Muscle layer of colon (tissue), 2 donors: ENCODE data around the gene CEACAM7.

Experiments
- H3K27ac ChIP-seq: one replicate; pipeline ENCODE4 v1.7.0; 2013; ENCODE audit warnings: low read depth, mild to moderate bottlenecking, low read length, moderate library complexity
- H3K27me3 ChIP-seq, 2 donors: one replicate each; pipeline ENCODE4 v1.7.0; 2013; ENCODE audit warnings: low read length in 2 of 2, mild to moderate bottlenecking in 2 of 2; ENCODE audit not compliant: insufficient read depth in 2 of 2, control insufficient read depth in 1 of 2
- H3K36me3 ChIP-seq: one replicate; pipeline ENCODE4 v1.7.0; 2013; ENCODE audit warnings: mild to moderate bottlenecking, low read length; ENCODE audit not compliant: insufficient read depth
- H3K4me1 ChIP-seq: one replicate; pipeline ENCODE4 v1.7.0; 2013; ENCODE audit warnings: mild to moderate bottlenecking, low read length; ENCODE audit not compliant: insufficient read depth
- H3K4me3 ChIP-seq, 2 donors: one replicate each; pipeline ENCODE4 v1.7.0; 2013; ENCODE audit warnings: low read length in 2 of 2, low read depth in 1 of 2, mild to moderate bottlenecking in 1 of 2, moderate library complexity in 1 of 2
- H3K9ac ChIP-seq: one replicate; pipeline ENCODE4 v1.7.0; 2013; ENCODE audit warnings: low read length
- H3K9me3 ChIP-seq: one replicate; pipeline ENCODE4 v1.7.0; 2013; ENCODE audit warnings: mild to moderate bottlenecking, low read length
- donor health status: abdominal sarcoma.
- donor health status: Adenocarcinoma of cecum.

Gene CEACAM7

DNA sequence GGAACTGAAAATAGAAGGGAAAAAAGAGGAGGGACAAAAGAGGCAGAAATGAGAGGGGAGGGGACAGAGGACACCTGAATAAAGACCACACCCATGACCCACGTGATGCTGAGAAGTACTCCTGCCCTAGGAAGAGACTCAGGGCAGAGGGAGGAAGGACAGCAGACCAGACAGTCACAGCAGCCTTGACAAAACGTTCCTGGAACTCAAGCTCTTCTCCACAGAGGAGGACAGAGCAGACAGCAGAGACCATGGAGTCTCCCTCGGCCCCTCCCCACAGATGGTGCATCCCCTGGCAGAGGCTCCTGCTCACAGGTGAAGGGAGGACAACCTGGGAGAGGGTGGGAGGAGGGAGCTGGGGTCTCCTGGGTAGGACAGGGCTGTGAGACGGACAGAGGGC lies 20.4 kb upstream of the CEACAM7 start, which contains the start of gene CEACAM5:
Gene CEACAM5, plus strand, starts transcription at position 146 of the 400 bp plus-strand sequence. Its CDS starts 106 bp downstream, at position 252.
- no peak within 1 kb of the TSS for H3K27ac ChIP-seq
- no peaks in the 10 kb centered on the region for H3K4me1 ChIP-seq
- H3K4me3 ChIP-seq, result no peak within 1 kb of the TSS
- no peak within 1 kb of the TSS for H3K9ac ChIP-seq
- H3K9me3 ChIP-seq, result no peaks in the 10 kb centered on the region
- H3K36me3 ChIP-seq, result no peaks in the 10 kb centered on the region
- peaks cover 0 to 26% of the 10 kb centered on the region in 2 donors for H3K27me3 ChIP-seq

DNA sequence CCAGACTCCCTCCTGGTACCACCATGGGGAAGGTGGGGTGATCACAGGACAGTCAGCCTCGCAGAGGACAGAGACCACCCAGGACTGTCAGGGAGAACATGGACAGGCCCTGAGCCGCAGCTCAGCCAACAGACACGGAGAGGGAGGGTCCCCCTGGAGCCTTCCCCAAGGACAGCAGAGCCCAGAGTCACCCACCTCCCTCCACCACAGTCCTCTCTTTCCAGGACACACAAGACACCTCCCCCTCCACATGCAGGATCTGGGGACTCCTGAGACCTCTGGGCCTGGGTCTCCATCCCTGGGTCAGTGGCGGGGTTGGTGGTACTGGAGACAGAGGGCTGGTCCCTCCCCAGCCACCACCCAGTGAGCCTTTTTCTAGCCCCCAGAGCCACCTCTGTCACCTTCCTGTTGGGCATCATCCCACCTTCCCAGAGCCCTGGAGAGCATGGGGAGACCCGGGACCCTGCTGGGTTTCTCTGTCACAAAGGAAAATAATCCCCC lies 19.9 kb upstream of the CEACAM7 start:
- Histone ChIP-seq H3K9ac (no peak overlapping the region), H3K4me3 (no peak overlapping the region), H3K9me3 (no peaks in the 10 kb centered on the region), H3K27ac (no peak overlapping the region), H3K27me3 (peaks cover 0 to 26% of the 10 kb centered on the region in 2 donors), H3K36me3 (no peaks in the 10 kb centered on the region), H3K4me1 (no peaks in the 10 kb centered on the region)

DNA sequence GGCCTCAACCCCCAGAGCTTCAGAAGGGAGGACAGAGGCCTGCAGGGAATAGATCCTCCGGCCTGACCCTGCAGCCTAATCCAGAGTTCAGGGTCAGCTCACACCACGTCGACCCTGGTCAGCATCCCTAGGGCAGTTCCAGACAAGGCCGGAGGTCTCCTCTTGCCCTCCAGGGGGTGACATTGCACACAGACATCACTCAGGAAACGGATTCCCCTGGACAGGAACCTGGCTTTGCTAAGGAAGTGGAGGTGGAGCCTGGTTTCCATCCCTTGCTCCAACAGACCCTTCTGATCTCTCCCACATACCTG lies 19.4 kb upstream of the CEACAM7 start:
- H3K27me3 ChIP-seq, result peaks cover 0 to 26% of the 10 kb centered on the region in 2 donors
- H3K36me3 ChIP-seq, result no peaks in the 10 kb centered on the region
- no peaks in the 10 kb centered on the region for H3K4me1 ChIP-seq
- H3K9me3 ChIP-seq, result no peaks in the 10 kb centered on the region
- no peak overlapping the region for H3K27ac ChIP-seq
- no peak overlapping the region for H3K4me3 ChIP-seq
- no peak overlapping the region for H3K9ac ChIP-seq

DNA sequence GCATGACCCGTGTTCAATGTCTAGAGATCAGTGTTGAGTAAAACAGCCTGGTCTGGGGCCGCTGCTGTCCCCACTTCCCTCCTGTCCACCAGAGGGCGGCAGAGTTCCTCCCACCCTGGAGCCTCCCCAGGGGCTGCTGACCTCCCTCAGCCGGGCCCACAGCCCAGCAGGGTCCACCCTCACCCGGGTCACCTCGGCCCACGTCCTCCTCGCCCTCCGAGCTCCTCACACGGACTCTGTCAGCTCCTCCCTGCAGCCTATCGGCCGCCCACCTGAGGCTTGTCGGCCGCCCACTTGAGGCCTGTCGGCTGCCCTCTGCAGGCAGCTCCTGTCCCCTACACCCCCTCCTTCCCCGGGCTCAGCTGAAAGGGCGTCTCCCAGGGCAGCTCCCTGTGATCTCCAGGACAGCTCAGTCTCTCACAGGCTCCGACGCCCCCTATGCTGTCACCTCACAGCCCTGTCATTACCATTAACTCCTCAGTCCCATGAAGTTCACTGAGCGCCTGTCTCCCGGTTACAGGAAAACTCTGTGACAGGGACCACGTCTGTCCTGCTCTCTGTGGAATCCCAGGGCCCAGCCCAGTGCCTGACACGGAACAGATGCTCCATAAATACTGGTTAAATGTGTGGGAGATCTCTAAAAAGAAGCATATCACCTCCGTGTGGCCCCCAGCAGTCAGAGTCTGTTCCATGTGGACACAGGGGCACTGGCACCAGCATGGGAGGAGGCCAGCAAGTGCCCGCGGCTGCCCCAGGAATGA lies 18.9 kb upstream of the CEACAM7 start:
- Histone ChIP-seq H3K9me3 (no peaks in the 10 kb centered on the region), H3K9ac (no peak overlapping the region), H3K27ac (no peak overlapping the region), H3K36me3 (no peaks in the 10 kb centered on the region), H3K4me3 (no peak overlapping the region), H3K4me1 (no peaks in the 10 kb centered on the region), H3K27me3 (peaks cover 0 to 26% of the 10 kb centered on the region in 2 donors)

DNA sequence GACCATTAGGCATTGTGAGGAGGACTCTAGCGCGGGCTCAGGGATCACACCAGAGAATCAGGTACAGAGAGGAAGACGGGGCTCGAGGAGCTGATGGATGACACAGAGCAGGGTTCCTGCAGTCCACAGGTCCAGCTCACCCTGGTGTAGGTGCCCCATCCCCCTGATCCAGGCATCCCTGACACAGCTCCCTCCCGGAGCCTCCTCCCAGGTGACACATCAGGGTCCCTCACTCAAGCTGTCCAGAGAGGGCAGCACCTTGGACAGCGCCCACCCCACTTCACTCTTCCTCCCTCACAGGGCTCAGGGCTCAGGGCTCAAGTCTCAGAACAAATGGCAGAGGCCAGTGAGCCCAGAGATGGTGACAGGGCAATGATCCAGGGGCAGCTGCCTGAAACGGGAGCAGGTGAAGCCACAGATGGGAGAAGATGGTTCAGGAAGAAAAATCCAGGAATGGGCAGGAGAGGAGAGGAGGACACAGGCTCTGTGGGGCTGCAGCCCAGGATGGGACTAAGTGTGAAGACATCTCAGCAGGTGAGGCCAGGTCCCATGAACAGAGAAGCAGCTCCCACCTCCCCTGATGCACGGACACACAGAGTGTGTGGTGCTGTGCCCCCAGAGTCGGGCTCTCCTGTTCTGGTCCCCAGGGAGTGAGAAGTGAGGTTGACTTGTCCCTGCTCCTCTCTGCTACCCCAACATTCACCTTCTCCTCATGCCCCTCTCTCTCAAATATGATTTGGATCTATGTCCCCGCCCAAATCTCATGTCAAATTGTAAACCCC lies 17.5 kb upstream of the CEACAM7 start:
- H3K4me1 ChIP-seq, result no peaks in the 10 kb centered on the region
- H3K36me3 ChIP-seq, result no peaks in the 10 kb centered on the region
- H3K27me3 ChIP-seq, result peaks cover 0 to 31% of the 10 kb centered on the region in 2 donors
- H3K4me3 ChIP-seq, result no peak overlapping the region
- no peak overlapping the region for H3K27ac ChIP-seq
- H3K9ac ChIP-seq, result no peak overlapping the region
- no peaks in the 10 kb centered on the region for H3K9me3 ChIP-seq

DNA sequence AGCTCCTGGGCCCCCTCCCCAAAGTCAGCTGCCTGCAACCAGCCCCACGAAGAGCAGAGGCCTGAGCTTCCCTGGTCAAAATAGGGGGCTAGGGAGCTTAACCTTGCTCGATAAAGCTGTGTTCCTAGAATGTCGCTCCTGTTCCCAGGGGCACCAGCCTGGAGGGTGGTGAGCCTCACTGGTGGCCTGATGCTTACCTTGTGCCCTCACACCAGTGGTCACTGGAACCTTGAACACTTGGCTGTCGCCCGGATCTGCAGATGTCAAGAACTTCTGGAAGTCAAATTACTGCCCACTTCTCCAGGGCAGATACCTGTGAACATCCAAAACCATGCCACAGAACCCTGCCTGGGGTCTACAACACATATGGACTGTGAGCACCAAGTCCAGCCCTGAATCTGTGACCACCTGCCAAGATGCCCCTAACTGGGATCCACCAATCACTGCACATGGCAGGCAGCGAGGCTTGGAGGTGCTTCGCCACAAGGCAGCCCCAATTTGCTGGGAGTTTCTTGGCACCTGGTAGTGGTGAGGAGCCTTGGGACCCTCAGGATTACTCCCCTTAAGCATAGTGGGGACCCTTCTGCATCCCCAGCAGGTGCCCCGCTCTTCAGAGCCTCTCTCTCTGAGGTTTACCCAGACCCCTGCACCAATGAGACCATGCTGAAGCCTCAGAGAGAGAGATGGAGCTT lies 15.7 kb upstream of the CEACAM7 start:
- no peak overlapping the region for H3K9ac ChIP-seq
- H3K27ac ChIP-seq, result no peak overlapping the region
- H3K9me3 ChIP-seq, result no peaks in the 10 kb centered on the region
- H3K4me1 ChIP-seq, result no peaks in the 10 kb centered on the region
- H3K27me3 ChIP-seq, result peaks cover 0 to 31% of the 10 kb centered on the region in 2 donors
- H3K36me3 ChIP-seq, result no peaks in the 10 kb centered on the region
- no peak overlapping the region for H3K4me3 ChIP-seq

DNA sequence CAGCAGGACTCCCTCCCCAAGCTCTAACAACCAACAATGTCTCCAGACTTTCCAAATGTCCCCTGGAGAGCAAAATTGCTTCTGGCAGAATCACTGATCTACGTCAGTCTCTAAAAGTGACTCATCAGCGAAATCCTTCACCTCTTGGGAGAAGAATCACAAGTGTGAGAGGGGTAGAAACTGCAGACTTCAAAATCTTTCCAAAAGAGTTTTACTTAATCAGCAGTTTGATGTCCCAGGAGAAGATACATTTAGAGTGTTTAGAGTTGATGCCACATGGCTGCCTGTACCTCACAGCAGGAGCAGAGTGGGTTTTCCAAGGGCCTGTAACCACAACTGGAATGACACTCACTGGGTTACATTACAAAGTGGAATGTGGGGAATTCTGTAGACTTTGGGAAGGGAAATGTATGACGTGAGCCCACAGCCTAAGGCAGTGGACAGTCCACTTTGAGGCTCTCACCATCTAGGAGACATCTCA lies 14.1 kb upstream of the CEACAM7 start:
- H3K27ac ChIP-seq, result no peak overlapping the region

DNA sequence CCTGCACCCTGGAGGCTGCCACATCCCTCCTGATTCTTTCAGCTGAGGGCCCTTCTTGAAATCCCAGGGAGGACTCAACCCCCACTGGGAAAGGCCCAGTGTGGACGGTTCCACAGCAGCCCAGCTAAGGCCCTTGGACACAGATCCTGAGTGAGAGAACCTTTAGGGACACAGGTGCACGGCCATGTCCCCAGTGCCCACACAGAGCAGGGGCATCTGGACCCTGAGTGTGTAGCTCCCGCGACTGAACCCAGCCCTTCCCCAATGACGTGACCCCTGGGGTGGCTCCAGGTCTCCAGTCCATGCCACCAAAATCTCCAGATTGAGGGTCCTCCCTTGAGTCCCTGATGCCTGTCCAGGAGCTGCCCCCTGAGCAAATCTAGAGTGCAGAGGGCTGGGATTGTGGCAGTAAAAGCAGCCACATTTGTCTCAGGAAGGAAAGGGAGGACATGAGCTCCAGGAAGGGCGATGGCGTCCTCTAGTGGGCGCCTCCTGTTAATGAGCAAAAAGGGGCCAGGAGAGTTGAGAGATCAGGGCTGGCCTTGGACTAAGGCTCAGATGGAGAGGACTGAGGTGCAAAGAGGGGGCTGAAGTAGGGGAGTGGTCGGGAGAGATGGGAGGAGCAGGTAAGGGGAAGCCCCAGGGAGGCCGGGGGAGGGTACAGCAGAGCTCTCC lies 13.5 kb upstream of the CEACAM7 start:
- H3K9ac ChIP-seq, result no peak overlapping the region
- no peaks in the 10 kb centered on the region for H3K4me1 ChIP-seq
- no peak overlapping the region for H3K27ac ChIP-seq
- no peaks in the 10 kb centered on the region for H3K36me3 ChIP-seq
- no peaks in the 10 kb centered on the region for H3K9me3 ChIP-seq
- peaks cover 0 to 17% of the 10 kb centered on the region in 2 donors for H3K27me3 ChIP-seq
- H3K4me3 ChIP-seq, result no peak overlapping the region

More for the DNA sequence above, 14.1 kb upstream of the CEACAM7 start:
- Histone ChIP-seq H3K9me3 (no peaks in the 10 kb centered on the region), H3K9ac (no peak overlapping the region), H3K27me3 (peaks cover 0 to 21% of the 10 kb centered on the region in 2 donors), H3K36me3 (no peaks in the 10 kb centered on the region), H3K4me3 (no peak overlapping the region), H3K4me1 (no peaks in the 10 kb centered on the region)

DNA sequence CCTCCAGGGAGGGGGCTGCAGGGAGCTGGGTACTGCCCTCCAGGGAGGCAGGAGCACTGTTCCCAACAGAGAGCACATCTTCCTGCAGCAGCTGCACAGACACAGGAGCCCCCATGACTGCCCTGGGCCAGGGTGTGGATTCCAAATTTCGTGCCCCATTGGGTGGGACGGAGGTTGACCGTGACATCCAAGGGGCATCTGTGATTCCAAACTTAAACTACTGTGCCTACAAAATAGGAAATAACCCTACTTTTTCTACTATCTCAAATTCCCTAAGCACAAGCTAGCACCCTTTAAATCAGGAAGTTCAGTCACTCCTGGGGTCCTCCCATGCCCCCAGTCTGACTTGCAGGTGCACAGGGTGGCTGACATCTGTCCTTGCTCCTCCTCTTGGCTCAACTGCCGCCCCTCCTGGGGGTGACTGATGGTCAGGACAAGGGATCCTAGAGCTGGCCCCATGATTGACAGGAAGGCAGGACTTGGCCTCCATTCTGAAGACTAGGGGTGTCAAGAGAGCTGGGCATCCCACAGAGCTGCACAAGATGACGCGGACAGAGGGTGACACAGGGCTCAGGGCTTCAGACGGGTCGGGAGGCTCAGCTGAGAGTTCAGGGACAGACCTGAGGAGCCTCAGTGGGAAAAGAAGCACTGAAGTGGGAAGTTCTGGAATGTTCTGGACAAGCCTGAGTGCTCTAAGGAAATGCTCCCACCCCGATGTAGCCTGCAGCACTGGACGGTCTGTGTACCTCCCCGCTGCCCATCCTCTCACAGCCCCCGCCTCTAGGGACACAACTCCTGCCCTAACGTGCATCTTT lies 12.5 kb upstream of the CEACAM7 start:
- H3K4me3 ChIP-seq, result no peak overlapping the region
- H3K9me3 ChIP-seq, result no peaks in the 10 kb centered on the region
- H3K9ac ChIP-seq, result no peak overlapping the region
- no peaks in the 10 kb centered on the region for H3K36me3 ChIP-seq
- peaks cover 0 to 19% of the 10 kb centered on the region in 2 donors for H3K27me3 ChIP-seq
- H3K27ac ChIP-seq, result no peak overlapping the region
- no peaks in the 10 kb centered on the region for H3K4me1 ChIP-seq

DNA sequence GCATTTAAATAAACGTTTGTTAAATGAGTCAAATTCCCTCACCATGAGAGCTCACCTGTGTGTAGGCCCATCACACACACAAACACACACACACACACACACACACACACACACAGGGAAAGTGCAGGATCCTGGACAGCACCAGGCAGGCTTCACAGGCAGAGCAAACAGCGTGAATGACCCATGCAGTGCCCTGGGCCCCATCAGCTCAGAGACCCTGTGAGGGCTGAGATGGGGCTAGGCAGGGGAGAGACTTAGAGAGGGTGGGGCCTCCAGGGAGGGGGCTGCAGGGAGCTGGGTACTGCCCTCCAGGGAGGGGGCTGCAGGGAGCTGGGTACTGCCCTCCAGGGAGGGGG lies 11.9 kb upstream of the CEACAM7 start:
- H3K27me3 ChIP-seq, result peaks cover 0 to 16% of the 10 kb centered on the region in 2 donors

More for the DNA sequence above, 11.9 kb upstream of the CEACAM7 start:
- Histone ChIP-seq H3K9me3 (no peaks in the 10 kb centered on the region), H3K4me1 (no peaks in the 10 kb centered on the region), H3K36me3 (no peaks in the 10 kb centered on the region), H3K9ac (no peak overlapping the region), H3K4me3 (no peak overlapping the region), H3K27ac (no peak overlapping the region)
